Stimulated activated CD4-positive, alpha-beta T cell treated with anti-CD3 and anti-CD28 coated beads, TNF-alpha, amount 100 ng/mL, for 48 hours (primary cell): Measurements from ENCODE around the gene GLUL.
A peak's percentile ranks its signal among the peaks of the same experiment; 100 is the strongest.
"Not testable (repeated sequence)": the region's sequence is repeated elsewhere in the genome, so short reads cannot be mapped to it uniquely, and the experiment has no call there.

Experiments
- DNase-seq, 3 donors: peaks; one replicate each; pipeline ENCODE4 v3.0.0-alpha.2; 2020; ENCODE audit warnings: low read depth in 3 of 3

Gene GLUL

DNA sequence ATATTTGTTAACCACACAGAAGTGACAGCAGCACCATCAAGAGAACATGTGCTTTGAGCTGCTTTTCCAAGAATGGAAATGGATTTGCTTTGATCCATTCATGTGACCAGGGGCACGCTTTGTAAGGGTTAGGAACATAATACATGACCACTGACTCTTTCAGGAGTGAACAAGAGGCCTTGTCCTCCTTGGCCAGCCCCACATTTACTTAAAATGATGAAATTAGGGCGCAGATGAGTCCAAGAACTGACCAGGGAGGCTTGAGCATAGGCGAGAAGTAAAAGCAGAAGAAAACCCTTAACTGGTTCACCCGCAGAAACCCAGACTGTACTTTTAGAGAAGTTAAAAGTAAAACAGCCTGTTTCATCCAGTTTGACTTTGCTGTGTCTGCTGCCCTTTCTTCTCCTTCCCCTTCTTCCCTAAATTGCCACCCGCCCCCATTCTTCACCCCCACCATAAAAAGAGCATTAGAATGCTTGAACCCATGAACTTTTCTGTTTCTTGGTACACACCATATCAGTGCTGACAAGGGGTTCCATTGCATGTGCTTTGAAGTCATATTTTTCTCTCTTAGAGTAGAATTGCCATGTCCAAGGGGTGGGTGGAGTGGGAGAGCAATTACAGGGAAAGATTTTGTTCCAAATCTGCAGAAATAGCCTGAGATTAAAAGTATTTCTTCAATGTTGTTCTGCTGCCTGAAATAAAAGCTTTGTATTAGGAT, 2.6 kb upstream of the GLUL start:
- DNase-seq, result no peak

DNA sequence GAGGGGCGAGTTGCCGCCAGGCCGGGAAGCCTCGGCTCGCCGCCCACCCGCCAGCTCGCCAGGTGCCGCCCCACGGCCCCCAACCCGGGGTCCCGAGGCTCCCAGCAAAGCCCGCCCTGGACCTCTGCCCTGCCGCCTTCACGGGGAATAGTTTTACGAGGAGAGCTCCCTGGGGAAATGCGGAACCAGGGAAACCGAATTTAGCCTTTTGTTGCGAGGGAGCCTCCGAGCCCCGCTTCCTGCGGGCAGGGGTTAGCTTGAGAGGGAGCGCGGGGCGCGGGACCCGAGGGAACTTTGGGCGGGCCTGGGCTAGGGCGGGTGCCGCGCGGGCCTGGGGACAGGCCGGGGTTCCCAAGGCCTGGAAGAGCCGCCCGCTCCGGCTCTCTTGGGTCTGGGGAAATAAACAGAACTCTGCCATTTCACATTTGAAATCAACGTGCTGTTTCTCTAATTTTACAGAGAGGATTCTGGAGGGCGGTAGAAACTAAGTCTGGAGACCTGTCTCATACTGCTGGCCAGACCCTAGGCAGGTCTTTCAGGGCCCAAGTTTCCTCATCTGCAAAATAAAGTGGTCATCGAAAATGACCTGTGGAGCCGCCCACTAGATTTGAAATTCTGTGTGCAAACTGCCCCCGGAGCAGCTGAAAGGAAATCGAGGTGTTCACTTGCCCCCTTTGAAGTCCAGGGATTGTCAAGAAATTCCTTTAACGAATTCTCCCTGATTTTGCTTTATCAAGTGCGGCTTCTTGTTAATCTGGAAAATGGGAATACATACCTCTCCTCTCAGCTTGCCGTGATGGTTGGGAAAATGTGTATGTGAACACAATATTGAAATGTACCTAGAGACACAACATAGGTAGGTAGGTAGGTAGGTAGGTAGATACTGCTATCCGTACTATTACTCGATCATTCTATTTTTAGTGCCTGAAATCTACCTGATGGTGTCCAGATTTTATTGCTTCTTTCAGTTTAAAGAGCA, 749 bp upstream of the GLUL start:
- no peak for DNase-seq

DNA sequence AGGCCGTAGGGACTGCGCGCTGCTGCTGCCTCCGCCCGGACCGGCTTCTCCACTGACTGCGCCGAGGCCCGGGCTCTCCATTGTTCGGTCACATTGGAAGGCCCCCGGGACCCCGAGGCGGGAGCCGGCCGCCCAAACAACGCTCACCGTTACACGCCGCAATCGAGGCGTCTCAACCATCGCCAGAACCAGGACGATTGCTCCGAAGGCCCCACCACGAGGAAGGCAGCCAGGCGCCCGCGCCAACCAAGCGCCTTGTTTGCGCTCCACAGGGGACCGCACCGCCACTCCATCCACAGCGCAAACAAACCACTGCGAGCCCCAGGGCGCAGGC, 595 bp downstream of the GLUL start:
- DNase-seq, result peak in 1 of 3 donors; percentile 32

- no peak for DNase-seq
Measured at GRCh38 chr1:182389619-182390047, 2.0 kb downstream of the GLUL start.

- no peak for DNase-seq
Measured at GRCh38 chr1:182388392-182389134, 3.0 kb downstream of the GLUL start.

DNA sequence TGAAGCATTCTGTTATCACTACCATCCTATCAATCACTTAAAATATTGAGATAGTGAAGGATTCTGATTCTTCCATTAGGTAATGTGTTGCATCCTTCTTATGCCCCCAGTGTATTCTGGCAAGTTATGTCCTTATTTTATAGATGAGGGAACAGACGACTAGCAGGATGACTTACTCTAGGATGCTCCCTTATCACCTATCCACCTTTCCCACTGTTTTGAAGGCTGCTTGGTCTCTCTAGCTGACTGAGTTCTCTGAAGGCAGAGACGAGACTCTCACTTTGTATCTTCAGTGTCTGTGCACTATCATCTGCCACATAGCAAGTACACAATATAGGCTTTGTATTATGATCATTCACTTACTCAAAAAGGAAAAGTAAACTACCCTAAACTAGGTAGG, 4.0 kb downstream of the GLUL start:
- DNase-seq, result no peak

DNA sequence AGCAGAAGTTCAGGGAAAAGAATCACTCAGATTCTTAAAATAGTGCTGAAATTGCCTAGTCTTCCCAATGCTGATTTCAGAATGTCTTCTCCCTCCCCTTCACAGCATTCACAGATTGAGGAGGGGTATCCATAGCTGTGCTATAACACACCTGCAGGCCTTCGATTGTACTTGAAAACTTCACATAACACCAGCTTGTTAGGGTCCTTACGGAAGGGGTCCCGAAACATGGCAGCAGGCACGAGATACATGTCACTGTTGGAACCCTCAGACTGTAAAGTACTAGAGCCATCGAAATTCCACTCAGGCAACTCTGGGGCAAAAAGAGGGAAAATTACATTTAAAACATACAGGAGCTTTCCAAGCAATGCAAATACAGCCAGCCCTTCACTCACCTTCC, 4.6 kb downstream of the GLUL start:
- no peak for DNase-seq

GRCh38 chr1:182385885-182386853, 5.4 kb downstream of the GLUL start:
- no peak for DNase-seq

DNA sequence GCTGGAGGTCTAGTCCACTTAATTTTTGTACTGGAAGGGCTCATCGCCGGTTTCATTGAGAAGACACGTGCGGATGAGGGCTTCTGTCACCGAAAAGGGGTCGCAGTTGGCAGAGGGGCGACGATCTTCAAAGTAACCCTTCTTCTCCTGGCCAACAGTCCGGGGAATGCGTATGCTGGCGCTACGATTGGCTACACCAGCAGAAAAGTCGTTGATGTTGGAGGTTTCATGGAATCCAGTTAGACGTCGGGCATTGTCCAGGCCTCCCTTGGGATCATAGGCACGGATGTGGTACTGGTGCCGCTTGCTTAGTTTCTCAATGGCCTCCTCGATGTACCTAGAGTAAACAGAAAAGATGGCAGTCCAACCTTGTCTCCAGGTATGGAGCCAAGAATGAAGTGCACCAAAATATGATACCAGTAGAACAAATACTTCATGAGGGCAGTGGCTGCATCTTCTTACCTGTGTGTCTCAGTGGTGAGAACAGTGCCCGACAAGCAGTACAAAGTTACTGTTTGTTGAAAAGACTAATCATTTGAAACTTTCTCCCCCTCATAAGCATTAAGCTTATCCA, 7.1 kb downstream of the GLUL start:
- DNase-seq, result no peak

- no peak for DNase-seq
Measured at GRCh38 chr1:182383934-182384333, 7.7 kb downstream of the GLUL start.

- no peak for DNase-seq
Measured at GRCh38 chr1:182383037-182383661, 8.4 kb downstream of the GLUL start.

- no peak for DNase-seq
Measured at GRCh38 chr1:182381962-182382819, 9.4 kb downstream of the GLUL start.

DNA sequence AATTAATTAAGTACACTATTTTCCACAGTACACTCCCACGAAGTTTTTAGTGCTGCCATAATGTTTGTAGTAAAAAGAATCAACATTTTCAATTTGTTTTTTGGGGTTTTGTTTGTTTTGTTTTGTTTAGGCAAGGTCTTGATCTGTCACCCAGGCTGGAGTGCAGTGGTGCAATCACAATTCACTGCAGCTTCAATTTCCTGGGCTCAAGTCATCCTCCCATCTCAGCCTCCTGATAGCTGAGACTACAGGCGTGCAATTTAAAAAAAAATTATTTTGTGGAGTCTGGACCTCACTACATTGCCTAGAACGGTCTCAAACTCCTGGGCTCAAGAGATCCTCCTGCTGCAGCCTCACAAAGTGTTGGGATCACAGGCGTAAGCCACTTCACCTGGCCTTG, 11.4 kb downstream of the GLUL start:
- DNase-seq, result no peak

DNA sequence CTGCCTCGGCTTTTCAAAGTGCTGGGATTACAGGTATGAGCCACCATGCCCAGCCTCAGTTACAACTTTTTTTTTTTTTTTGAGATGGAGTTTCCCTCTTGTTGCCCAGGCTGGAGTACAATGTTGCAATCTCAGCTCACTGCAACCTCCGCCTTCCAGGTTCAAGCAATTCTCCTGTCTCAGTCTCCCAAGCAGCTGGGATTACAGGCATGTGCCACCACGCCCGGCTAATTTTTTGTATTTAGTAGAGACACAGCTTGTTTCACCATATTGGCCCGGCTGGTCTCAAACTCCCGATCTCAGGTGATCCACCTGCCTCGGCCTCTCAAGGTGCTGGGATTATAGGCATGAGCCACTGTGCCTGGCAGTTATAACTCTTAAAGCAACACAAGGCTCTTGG, 11.8 kb downstream of the GLUL start:
- not testable (repeated sequence) for DNase-seq

- DNase-seq, result no peak
Measured at GRCh38 chr1:182376936-182377574, 14.5 kb downstream of the GLUL start.

GRCh38 chr1:182374101-182374834, 17.3 kb downstream of the GLUL start:
- DNase-seq, result no peak

DNA sequence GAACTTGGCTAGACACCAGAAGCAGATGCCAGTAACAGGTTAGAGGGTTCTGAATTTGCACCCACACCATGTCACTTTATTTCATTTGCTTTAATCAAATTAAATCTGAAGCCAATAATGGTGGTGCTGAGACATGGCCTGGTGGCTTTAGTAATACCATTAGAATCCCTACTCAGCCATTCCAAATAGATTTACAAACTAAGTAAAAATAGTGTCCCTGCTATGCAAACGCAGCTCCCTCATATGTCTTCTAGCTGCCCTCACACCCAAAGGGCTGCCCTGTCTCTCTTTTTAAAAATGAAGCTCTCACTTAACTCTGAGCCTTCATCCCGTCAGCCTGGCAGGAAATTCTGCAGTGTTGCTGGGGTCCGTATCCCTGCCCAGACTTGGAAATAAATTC, 21.1 kb downstream of the GLUL start:
- no peak for DNase-seq

DNA sequence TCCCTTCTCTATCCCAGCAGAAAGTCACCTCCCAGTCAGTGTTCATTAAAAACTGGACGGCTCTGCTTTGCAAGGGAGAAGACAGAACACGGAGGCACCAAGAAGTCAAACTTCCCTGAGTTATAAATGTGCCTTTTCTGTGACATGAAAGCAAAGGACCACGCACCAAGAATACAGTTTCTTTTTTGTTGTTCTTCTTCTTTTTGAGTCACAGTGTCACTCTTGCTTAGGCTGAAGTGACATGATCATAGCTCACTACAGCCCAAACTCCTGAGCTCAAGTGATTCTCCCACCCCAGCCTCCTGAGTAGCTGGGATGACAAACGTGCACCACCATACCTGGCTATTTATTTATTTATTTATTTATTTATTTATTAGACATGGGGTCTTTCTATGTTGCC, 22.7 kb downstream of the GLUL start:
- DNase-seq, result no peak
